NB4 (cell line): ENCODE results near the gene RAB42.

Source experiments
- MYC ChIP-seq: IDR thresholded peaks from 2 replicates; pipeline ENCODE4 v1.6.1; 2011; ENCODE audit warnings: low read depth, low read length
- POLR2A ChIP-seq: IDR thresholded peaks from 2 replicates; pipeline ENCODE4 v1.6.1; 2011; ENCODE audit warnings: mild to moderate bottlenecking; ENCODE audit not compliant: insufficient read length; ENCODE audit errors: extremely low read depth
- TF ChIP-seq, protein P1 (sequence below): IDR thresholded peaks from one replicate; pipeline ENCODE4 v1.5.1; 2012; ENCODE audit warnings: low read depth, low read length

DNA sequence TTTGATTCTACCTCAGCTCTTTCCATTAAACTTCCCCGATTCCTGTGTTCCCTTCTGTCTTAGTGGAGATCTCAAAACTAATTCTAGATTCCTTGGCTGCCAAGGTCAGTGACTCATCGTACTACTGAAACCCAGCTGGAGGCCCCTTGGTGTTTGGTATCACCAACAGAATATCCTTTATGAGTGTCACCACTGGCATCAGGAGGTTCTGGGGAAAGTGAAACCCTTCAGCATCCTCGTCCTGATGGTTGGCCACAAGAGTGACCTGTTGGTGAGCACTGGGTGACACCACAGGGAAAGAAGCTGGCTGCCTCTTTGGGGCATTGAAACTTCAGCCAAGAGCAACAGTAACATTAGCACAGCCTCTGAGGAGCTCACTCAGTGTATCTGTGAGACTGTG, 9.6 kb downstream of the RAB42 start:
- TF ChIP-seq MYC (no peak), POLR2A (no peak)
- TF ChIP-seq, protein P1, sequence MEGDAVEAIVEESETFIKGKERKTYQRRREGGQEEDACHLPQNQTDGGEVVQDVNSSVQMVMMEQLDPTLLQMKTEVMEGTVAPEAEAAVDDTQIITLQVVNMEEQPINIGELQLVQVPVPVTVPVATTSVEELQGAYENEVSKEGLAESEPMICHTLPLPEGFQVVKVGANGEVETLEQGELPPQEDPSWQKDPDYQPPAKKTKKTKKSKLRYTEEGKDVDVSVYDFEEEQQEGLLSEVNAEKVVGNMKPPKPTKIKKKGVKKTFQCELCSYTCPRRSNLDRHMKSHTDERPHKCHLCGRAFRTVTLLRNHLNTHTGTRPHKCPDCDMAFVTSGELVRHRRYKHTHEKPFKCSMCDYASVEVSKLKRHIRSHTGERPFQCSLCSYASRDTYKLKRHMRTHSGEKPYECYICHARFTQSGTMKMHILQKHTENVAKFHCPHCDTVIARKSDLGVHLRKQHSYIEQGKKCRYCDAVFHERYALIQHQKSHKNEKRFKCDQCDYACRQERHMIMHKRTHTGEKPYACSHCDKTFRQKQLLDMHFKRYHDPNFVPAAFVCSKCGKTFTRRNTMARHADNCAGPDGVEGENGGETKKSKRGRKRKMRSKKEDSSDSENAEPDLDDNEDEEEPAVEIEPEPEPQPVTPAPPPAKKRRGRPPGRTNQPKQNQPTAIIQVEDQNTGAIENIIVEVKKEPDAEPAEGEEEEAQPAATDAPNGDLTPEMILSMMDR = no peak
